OCI-LY1 (cell line): ENCODE results near the gene ASXL2.

Experiments used
- CTCF ChIP-seq: fragments of 200-600 bp; sonication (generic), shearing (Covaris generic); IDR thresholded peaks from 2 replicates; pipeline ENCODE4 v1.5.1; 2017; ENCODE audit warnings: mild to moderate bottlenecking, antibody characterized with exemption, low read length, moderate library complexity, mixed read lengths
- EZH2 ChIP-seq: fragments of 200-600 bp; sonication (generic), shearing (Covaris generic); IDR thresholded peaks from 2 replicates; pipeline ENCODE4 v1.8.0; 2017; ENCODE audit warnings: borderline replicate concordance, mixed run types, mild to moderate bottlenecking, antibody characterized with exemption, low read length, moderate library complexity, mixed read lengths

GRCh38 chr2:25817006-25817405 is 61.3 kb downstream of the ASXL2 start:
- TF ChIP-seq CTCF, result no peak
- TF ChIP-seq EZH2, result no peak
